ENCODE measurements around the gene PLEKHA1.

The PLEKHA1 gene

DNA sequence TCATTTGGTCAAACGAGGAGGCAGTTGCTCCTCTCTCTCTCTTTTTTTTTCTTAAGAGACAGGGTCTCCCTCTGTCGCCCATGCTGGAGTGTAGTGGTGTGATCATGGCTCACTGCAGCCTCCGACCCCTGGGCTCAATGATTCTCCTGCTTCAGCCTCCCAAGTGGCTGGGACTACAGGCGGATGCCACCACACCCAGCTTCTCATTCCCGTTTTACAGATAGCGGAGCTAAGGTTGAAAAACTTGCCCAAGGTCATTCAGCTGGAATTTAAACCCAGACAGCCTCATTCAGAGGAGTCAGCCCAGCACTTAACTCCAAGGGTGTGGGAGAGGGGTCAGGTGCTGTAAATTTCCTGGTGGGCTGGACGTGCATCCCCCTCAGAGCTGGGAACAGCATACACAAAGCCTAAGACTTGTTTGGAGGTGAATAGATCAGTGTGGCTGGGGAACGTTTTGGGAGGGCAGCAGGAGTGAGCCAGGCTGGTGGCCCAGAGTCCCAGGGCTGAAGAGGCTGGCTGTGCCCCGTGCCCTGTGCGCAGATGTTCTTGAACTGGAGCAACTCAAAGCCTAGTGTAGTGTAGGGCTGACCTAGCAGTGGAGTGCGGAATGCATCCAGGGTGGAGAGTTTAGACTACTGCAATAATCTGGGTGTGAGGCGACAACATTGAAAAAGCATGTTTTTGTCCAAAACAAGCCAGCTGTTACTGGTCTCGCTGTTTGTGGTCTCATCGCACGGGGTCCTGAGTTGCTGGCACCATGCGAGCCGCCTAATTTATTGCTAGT, 89.2 kb downstream of the PLEKHA1 start:
- no peak for DNase-seq

DNA sequence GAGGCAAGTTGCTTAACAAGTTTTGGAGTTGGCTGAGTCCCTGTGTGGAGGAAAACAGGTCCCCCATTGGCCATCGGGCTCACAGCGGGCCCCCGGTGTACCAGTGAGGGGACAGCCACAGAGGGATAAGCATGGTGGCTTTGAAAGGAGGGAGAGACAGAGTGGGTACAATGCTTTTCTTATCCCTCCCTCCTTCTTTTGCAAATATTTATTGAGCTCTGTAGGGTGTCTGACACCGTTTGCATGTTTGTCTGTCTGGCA, 89.7 kb downstream of the PLEKHA1 start:
- no peak for DNase-seq

DNA sequence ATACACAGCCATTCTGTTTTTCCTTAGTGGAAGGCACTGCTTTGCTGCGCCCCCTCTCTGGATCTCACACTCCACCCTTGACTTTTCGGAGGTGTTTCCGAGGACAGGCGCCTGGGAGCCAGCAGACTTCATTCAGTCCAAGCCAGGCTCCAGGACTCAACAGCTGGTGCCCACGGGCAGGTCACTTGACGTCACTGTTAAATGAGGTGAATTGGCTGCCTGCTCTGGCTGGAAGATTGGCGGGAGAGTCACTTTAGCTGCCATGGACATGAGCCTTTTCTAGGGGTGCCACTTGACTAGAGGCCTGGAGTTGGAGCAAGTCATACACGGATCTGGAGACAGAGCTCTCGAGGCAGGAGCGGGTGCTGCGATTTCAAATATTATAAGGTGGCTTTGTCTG, 90.1 kb downstream of the PLEKHA1 start:
- no peak for DNase-seq

DNA sequence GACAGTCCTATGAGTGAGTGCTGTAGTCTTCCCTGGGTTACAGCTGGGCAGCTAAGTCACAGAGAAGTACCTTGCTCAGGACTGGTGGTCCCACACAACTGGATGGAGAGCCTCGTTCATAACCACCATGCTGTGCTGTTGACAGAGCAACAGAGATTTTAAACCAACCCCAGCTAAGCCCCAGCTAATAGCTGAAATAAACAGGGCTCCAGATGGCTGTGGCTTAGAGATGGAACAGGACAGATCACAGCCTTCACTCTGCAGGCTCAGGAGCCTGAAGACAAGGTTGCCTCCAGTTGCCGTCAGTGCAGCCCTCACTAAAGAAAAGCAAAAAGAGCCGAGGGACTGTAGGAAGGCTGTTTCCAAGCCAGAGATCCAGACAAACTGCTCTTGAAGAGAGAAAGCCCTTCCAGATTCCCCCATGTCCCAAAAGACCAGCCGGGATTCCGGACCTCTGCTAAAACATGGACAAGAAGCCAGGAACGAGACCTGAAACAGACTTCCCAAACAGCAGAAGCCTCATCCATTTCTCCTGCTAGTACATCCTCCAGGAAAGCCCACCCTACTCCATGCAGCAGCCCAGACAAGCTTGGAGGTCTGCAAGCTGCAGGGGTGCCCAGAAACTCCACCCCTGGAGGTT, 91.0 kb downstream of the PLEKHA1 start:
- DNase-seq: no peak

DNA sequence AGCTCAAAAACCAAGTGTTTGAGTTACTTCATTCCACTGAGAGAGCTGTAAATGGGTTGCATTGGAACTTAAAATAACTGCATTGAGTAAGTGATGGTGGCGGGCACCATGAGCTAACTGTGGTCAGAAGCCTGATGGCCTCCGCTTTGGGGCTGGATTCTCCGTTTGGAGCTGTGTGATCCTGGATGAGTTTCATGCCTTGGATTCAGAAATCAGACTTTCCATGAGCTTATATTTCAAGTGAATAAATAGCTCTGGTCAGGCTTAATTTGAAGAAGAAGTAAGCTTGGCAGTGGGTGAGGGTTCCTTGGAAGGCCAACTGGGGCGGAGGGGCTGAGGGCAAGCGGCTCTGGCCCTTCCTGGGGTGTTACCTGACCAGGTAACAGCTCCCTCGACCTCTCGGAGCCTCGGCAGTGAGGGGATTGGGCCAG, 92.5 kb downstream of the PLEKHA1 start:
- no peak for DNase-seq

DNA sequence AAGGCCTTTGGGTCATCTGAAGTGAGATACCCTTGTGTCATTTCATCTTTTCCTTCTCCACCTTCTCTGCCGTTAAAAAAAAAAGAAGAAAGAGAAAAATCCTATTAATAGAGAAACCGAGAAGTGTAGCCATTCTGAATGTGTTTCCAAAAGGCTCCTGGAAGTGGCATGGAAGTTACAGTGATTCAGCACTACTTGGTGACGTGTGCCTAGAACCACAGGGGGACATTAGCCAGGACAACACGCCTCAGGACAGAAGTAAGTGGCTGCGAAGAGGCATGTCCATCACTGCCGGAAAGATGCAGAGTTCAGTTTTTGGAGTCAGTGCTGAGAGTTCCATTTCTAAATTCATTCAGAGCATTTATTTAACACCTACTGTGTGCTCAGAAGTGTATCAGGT, 93.2 kb downstream of the PLEKHA1 start:
- no peak for DNase-seq

DNA sequence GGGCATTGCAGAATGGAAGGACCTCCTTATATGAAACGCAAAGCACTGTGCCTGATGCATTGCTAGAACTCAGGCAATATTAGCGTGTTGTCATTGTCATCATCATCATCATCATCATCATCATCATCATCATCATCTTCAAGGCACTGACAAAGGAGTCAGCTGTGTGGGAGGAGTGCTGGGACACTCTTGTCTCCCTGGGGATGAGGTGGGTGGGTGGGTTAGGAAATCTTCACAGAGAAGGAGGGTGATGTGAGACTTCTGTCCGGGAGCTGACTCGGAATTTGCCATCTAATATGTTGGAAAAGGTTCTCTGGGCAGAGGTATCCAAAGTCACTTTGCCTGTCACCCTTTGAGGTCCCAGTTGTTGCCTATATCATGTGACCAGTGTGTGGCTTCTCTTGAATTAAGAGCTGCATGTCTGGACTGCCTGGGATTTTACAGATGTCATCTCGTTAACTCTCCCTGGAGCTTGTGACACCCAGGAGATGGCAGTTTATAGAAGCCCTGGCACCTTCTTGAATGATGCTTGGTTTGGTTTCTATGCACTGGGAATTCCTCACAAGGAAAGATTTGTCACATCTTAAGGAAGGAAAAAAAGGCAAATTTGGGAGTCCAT, 93.9 kb downstream of the PLEKHA1 start:
- DNase-seq: no peak

DNA sequence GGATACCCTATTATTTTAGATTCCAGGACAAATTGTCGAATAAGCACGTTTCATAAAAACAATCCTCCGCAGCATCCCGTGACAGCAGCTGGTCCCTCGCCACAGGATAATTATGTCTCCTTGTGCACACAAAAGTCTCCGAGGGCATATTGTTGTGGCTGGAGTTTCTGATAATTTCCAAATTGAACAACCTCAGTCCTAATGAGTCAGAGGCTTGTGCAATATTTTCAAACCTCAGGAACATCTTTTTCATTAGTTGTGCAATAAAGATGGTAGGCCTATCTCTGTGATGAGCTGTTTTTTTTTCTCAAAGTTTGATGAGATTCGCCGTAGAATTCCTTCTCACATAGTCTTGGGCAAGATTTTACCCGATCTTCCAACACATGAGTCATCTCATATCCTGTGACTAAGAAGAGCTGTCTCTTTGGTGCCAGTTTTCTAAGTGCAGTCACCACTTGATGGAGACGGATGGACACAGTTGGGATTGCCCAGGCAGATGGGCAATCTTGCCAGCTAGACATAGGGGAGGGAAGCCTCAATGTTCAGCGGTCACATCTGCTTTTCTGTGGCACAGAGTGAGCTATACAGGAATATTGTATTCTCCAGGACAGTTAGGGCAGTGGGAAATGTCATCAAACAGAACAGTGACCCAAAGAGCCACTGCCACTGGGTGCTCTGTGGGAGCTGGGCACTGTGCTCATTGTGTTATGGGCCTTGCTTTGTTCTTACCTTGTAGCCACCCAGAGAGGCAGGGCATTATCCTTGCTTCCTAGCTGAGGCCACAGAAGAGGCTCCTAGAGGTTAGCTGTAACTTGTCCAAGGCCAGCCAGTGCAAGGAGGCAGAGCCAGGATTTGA, 94.6 kb downstream of the PLEKHA1 start:
- DNase-seq: no peak

DNA sequence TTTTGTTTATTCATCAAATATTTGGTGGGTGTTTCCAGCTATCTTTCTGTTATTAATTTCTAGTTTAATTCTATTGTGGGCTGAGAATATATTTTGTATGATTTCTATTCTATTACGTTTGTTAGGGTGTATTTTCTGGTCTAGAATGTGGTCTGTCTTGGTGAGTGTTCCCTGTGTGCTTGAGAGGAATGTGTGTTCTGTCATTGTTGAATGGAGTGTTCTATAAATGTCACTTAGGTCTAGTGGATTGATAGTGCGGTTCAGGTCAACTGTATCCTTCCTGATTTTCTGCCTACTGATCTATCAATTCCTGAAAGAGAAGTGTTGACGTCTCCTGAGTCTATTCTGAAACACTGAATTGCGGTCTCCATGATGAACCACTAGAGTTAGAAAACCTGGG, 95.3 kb downstream of the PLEKHA1 start:
- DNase-seq: no peak

DNA sequence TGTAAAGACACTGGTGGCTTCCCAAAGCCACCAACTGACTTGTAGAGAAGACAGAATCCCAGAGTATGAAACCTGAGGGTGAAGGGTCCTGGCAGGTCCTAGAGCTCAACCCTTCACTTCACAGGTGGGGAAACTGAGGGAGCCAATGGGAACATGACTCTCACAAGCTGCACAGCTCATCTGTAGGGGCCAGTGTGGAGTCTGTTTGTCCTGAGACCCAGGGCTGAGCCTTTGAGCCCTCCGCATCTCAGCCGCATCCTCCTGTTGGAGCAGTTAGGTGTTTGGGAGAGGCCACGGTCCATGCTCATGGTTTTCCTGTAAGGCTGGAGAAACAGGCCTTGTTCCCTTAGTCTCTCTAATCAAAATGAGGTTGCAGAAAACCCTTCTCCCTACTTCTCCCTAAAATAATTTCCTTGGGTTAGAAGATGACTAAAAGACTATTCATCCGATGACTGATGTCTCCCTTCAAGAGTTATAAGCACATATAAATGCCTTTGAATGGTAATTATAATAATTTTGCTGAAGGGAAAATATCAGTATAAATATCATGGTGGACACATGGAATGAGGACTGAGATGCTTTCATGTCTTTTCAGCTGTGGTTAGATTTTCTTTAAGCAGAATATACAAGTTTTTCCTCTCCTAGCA, 97.1 kb downstream of the PLEKHA1 start:
- DNase-seq: no peak

DNA sequence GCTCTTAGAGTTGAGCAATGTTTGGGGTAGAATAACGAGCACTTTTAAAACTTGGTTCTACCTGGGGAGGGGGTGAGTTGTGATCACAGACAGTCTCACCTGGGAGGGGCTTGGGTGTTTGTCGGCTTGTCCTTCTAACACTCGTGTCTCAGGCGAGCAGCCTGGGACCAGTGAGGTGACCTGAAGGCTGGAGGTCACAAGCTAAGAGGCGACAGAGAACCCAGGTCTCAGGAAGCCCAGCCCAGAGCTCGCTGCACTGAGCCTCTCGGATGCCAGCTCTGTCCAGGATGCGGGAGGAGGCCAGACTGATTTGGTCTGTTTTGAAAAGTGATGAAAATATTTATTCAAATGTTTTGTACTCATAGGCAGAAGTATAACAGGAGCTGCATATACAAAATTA, 98.6 kb downstream of the PLEKHA1 start:
- DNase-seq: no peak

DNA sequence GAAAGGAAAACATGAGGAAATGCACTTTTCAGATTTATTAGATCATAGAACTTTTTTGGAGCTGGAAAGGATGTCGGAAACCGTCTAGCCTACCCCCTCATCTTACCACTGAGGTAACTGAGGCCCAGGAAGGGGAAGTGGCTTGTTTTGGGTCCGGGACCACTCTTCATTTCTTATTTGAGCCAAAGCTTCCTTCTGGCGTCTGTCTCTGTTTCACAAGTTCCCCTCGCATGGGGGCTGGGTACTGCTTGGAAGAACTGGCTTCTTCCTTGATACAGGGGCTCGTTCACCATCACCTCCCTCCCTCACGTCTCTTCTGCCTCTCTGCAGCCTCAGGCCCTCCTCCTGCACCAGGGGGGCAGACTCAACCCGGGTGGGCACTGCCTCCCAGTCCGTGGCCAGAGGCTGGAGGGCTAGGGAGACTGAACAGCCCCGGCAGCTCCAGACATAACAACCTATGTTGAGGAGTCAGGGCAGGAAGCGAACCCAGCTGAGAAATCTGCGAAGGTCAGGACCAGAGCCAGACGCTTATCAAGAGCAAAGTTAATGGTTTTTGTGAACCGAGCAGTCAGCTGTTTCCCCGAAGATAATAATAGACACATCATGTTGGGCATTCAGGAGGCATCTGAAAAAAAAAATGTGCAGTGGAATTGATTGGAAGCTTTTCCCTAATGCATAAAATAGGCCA, 99.8 kb downstream of the PLEKHA1 start:
- DNase-seq: no peak

DNA sequence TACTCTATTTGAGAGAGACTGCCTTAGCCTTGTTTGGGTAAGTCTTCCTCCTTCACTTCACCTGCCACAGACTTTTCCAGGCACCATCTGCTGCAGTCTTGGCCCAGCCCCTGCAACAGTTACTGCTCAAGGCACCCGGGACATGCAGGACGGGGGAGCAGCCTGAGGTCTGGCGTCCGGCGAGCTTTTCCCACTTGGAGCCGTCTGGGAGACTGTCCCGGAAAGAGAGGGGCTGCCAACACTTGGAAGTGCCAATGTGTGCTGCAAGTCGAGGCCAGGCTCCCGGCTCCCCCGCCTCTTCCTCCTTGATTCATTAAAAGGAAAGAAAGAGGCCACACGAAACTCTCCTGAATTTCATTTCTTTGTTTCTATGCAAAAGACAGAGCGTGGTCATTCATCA, 100.6 kb downstream of the PLEKHA1 start:
- DNase-seq: no peak

DNA sequence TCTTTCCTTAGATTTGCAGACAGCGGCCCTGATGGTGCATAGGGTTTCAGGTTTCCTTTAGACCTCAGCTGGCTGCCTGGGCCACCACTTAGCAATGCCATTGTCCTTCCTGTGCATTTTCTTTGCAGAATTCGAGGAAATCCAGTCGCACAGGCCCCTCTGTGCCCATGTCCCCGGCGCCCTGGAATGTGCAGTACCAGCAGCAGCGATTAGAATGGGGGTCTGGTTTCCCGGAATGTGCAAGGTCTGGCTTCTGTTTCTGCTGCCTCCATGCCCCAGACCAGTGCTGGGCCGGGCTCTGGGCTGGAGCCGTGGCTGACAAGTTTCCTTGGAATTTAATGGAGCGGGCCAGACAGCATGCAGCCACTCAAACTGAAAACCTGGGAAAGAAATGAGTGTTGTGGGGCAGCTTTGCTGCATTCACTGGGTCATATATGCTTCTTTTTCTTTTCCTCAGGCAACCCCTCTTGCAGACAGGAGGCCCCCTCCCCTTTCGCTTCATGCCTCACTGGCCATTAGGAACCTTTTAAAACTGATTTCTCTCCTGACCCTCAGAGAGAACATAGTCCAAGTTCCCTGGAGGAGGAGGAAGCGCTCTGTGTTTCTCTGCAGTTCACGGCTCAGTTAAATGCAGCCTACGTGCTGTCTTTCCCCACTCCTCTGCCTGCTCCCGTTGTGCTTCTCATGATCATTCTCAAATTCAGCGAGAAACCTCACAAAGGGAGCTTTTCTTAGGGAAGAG, 101.3 kb downstream of the PLEKHA1 start:
- no peak for DNase-seq

DNA sequence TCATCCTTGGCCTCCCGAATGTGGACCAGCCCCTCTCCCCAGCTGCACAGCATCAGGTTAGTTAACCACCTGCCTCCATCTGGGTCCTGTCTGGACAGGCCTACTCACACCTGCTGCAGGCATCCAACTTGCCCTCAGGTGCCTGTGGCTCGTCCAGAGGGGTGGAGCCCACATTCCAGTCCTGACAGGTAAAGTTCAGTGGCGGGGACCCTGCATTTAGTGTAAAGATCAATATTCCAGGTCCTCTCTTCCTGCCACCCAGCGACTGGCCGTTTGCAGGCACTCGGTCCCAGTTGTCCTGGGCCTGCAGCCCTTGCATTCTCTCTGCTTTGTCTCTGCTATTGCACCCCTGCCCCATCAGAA, 101.8 kb downstream of the PLEKHA1 start:
- DNase-seq: no peak

DNA sequence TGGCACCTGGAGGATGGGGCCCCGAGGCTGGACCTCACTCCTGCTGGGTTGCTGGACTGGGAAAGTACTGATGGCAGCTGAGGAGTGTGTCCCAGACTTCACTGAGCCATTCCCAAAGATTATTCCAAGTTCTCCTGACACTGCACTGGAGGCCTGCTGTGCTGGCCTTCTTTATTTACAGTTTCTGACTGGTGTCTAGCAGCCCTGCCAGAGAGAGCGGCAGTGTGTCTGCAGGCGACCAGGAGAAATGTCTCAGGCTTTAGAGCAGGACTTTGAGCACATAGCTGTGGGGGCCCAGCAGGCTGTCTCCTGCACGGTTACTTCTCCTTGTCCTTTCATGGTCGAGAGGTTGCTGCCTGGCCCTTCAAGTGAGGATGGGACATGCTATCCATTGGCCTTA, 102.9 kb downstream of the PLEKHA1 start:
- DNase-seq: no peak

DNA sequence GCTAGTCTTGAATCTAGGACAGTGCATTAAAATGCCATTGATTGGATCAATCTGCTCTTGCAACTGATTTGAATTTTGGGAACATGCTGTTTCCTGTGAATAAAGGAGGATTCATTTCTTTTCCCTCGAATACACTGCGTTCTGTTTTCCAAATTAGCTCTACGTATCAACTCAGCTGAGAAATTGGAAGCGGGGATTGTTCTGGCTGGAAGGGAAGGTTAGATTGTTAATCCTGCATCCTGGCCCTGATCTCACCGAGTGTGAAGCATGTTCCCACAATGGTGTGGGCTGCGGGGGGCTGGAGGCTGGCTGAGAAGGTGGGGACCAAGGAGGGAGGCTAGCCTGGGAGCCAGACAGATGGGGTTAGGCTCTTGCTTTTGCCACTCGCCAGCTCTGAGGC, 104.5 kb downstream of the PLEKHA1 start:
- DNase-seq: no peak

DNA sequence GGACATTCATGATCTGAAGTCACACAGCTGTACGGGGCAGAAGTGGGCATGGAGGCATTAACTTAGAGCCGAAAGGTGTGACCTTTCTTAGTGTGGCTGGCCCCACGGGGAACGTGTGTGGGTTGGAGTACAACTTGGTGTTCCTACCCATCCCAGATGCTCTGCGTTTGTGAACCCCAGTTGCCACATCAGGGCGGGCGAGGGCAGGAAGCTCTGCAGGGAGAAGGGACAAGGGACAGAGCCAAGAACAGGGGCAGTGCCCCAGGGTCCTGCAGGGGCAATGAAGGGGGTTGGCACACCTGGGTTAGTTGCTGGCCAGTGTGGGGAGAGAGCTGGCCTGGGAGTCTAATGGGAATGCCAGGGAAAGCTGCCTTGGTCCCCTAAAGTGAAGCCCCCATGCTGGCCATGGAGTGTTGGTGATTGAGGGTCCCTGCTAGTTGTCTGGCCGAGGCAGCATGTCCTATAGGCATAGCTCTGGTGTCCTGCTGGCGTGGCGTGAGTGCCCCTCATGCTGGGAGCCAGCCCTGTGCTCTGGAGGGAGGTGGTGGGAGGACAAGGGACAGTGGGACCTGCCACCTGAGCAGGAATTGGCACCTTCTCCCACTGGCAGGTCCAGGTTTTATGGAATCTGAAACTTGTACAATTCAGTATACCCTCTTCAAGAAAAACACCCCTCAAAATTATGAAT, 105.8 kb downstream of the PLEKHA1 start:
- no peak for DNase-seq

DNA sequence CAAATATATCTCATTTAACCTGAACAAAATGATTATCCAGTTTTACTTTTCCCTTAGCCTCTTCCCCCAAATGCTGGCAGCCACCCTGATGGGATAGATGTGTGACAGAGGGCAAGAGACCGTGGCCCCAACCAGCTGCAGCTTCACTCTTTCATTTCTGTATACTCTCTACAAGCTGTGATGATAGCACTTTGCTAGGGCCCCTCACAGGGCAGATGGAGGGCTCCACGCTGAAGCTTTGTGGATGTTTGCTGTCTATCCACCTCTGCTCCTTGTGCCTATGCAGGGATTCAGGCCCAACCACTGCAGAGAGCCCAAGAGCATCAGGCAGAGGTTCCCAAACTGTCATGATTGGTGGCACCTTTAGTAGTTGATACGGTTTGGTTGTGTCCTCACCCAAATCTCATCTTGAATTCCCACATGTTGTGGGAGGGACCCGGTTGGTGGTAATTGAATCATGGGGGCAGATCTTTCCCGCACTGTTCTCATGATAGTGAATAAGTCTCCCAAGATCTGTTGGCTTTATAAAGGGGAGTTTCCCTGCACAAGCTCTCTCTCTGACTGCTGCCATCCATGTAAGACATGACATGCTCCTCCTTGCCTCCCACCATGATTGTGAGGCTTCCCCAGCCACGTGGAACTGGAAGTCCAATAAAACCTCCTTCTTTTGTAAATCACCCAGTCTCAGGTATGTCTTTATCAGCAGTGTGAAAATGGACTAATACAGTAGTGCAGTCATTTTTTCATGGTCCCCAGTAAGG, 107.0 kb downstream of the PLEKHA1 start:
- no peak for DNase-seq

All from CD4-positive, alpha-beta T cell treated with Interleukin-21 for 1 hour (primary cell).